Measurements from ENCODE around the gene TRPM4.

DNA sequence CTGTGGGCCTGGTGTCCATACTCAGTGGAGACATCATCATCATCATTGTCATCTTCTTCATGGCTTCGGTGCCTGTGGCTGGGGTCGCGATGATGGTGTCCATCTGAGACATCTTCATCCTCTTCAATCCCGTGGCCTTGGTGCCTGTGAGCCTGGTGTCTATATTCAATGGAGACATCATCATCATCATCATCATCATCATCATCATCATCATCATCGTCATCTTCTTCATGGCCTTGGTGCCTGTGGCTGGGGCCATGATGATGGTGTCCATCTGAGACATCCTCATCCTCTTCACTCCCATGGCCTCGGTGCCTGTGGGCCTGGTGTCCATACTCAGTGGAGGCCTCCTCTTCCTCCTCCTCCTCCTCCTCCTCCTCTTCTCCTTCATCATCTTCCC lies 3.3 kb upstream of the TRPM4 start:
- TF ChIP-seq, protein P1, sequence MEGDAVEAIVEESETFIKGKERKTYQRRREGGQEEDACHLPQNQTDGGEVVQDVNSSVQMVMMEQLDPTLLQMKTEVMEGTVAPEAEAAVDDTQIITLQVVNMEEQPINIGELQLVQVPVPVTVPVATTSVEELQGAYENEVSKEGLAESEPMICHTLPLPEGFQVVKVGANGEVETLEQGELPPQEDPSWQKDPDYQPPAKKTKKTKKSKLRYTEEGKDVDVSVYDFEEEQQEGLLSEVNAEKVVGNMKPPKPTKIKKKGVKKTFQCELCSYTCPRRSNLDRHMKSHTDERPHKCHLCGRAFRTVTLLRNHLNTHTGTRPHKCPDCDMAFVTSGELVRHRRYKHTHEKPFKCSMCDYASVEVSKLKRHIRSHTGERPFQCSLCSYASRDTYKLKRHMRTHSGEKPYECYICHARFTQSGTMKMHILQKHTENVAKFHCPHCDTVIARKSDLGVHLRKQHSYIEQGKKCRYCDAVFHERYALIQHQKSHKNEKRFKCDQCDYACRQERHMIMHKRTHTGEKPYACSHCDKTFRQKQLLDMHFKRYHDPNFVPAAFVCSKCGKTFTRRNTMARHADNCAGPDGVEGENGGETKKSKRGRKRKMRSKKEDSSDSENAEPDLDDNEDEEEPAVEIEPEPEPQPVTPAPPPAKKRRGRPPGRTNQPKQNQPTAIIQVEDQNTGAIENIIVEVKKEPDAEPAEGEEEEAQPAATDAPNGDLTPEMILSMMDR (conservative IDR thresholded peaks at IDR 0.05; ENCODE audit: low read depth, low read length): no peak
- TF ChIP-seq EZH2 (IDR thresholded peaks at IDR 0.05; ENCODE audit: low read length, unreplicated experiment): no peak

Data from PC-3 (cell line).